CD4-positive, alpha-beta T cell treated with Interleukin-6 at 100 ng/mL for 8 hours (primary cell): Measurements from ENCODE around the gene SP2.
"Not testable (repeated sequence)": the region's sequence is repeated elsewhere in the genome, so short reads cannot be mapped to it uniquely, and the experiment has no call there.

ENCODE experiments used
- DNase-seq: peaks from one replicate; pipeline ENCODE4 v3.0.0-alpha.2; 2020; ENCODE audit warnings: mixed read lengths, low spot score

Gene SP2

GRCh38 chr17:47918991-47919390 is 23.0 kb downstream of the SP2 start:
- no peak for DNase-seq

GRCh38 chr17:47919889-47920288 is 23.9 kb downstream of the SP2 start:
- DNase-seq, result not testable (repeated sequence)

- DNase-seq, result no peak
Measured at GRCh38 chr17:47924785-47925677, 29.0 kb downstream of the SP2 start.

- no peak for DNase-seq
Measured at GRCh38 chr17:47925678-47925988, 29.6 kb downstream of the SP2 start.

- no peak for DNase-seq
Measured at GRCh38 chr17:47927821-47928400, 31.9 kb downstream of the SP2 start.

GRCh38 chr17:47928415-47928814 is 32.4 kb downstream of the SP2 start:
- DNase-seq, result no peak

GRCh38 chr17:47929218-47930000 is 33.4 kb downstream of the SP2 start:
- no peak for DNase-seq

- no peak for DNase-seq
Measured at GRCh38 chr17:47931848-47932247, 35.8 kb downstream of the SP2 start.

- no peak for DNase-seq
Measured at GRCh38 chr17:47934856-47935255, 38.8 kb downstream of the SP2 start.

- not testable (repeated sequence) for DNase-seq
Measured at GRCh38 chr17:47935468-47935867, 39.4 kb downstream of the SP2 start.

GRCh38 chr17:47935961-47936360 is 39.9 kb downstream of the SP2 start:
- no peak for DNase-seq

- DNase-seq, result no peak
Measured at GRCh38 chr17:47937941-47938340, 41.9 kb downstream of the SP2 start.

GRCh38 chr17:47941246-47942095 is 45.4 kb downstream of the SP2 start, which contains the start of gene PNPO:
PNPO (plus strand) TSS chr17:47941571; CDS start chr17:47941676, 105 bp downstream.
- peak; percentile 95 for DNase-seq

- no peak for DNase-seq
Measured at GRCh38 chr17:47942096-47942510, 46.1 kb downstream of the SP2 start.

GRCh38 chr17:47942568-47942967 is 46.5 kb downstream of the SP2 start:
- no peak for DNase-seq

GRCh38 chr17:47945080-47945479 is 49.0 kb downstream of the SP2 start:
- DNase-seq, result peak; percentile 21

- no peak for DNase-seq
Measured at GRCh38 chr17:47945529-47946508, 49.8 kb downstream of the SP2 start.

GRCh38 chr17:47946516-47946915 is 50.5 kb downstream of the SP2 start:
- DNase-seq, result no peak

GRCh38 chr17:47946929-47947397 is 50.9 kb downstream of the SP2 start:
- DNase-seq, result peak; percentile 68

GRCh38 chr17:47948706-47949196 is 52.7 kb downstream of the SP2 start:
- DNase-seq, result no peak
